MCF 10A (cell line): ENCODE results near the gene ZGPAT. TPM values are rescaled to one million over a fixed set of nuclear protein-coding genes. Genes with fewer than 3 reads are reported as not detected.

Source experiments
- BruUV-seq: library from RNA; stranded (reverse); fragments of 400-500 nt; replicated peaks from 2 replicates; lab custom pipeline; 2021; lab: Mats Ljungman, UMichigan
- CTCF ChIA-PET: fragments of 300-600 bp; sonication (Branson Sonifier 250); formaldehyde crosslinking; extraction: SDS; loops from one replicate; lab custom pipeline; 2021; ENCODE audit warnings: antibody characterized with exemption, inconsistent platforms; lab: Yijun Ruan, JAX
- POLR2A ChIA-PET: fragments of 300-600, 350-650 bp; sonication (Branson Sonifier 250); formaldehyde crosslinking; extraction: SDS; loops from one replicate; lab custom pipeline; 2020; ENCODE audit warnings: antibody characterized with exemption, inconsistent platforms; lab: Yijun Ruan, JAX
- DNase-seq: peaks from one replicate; pipeline ENCODE4 v3.0.0-alpha.2; 2018; ENCODE audit not compliant: unreplicated experiment
- H3K27ac Mint-ChIP-seq: one replicate; pipeline ENCODE4 v1.8.0; 2022; ENCODE audit warnings: mild to moderate bottlenecking, low read depth, mixed read lengths; ENCODE audit not compliant: unreplicated experiment
- H3K27me3 Mint-ChIP-seq: one replicate; pipeline ENCODE4 v1.8.0; 2022; ENCODE audit warnings: mixed read lengths; ENCODE audit not compliant: insufficient read depth, unreplicated experiment
- H3K36me3 Mint-ChIP-seq: one replicate; pipeline ENCODE4 v1.8.0; 2022; ENCODE audit warnings: mild to moderate bottlenecking, moderate library complexity, mixed read lengths; ENCODE audit not compliant: insufficient read depth, unreplicated experiment
- H3K4me1 Mint-ChIP-seq: one replicate; pipeline ENCODE4 v1.8.0; 2022; ENCODE audit warnings: mixed read lengths; ENCODE audit not compliant: insufficient read depth, unreplicated experiment
- H3K4me3 Mint-ChIP-seq: one replicate; pipeline ENCODE4 v1.8.0; 2022; ENCODE audit warnings: mild to moderate bottlenecking, moderate library complexity, mixed read lengths; ENCODE audit not compliant: unreplicated experiment
- H3K9me3 Mint-ChIP-seq: one replicate; pipeline ENCODE4 v1.8.0; 2022; ENCODE audit warnings: mixed read lengths; ENCODE audit not compliant: unreplicated experiment
- intact Hi-C: fragments of 100-400 bp; cut with micrococcal nuclease; formaldehyde crosslinking; loops from 2 replicates; pipeline ENCODE4 v1.14.1; 2022
- total RNA-seq: library from RNA; stranded (reverse); gene quantifications from 2 replicates; pipeline ENCODE4 v1.2.3, GENCODE V29; 2022
- TF ChIP-seq, protein P1 (sequence below): fragments of 200-600 bp; IDR thresholded peaks from one replicate; pipeline ENCODE4 v1.8.0; 2022; ENCODE audit warnings: antibody characterized with exemption, mild to moderate bottlenecking; ENCODE audit not compliant: unreplicated experiment

The ZGPAT gene
- total RNA-seq, 1 experiment from 2014 or later, result 19.5 TPM

- Mint-ChIP-seq H3K27me3 (no peaks in the 10 kb centered on the region), H3K4me1 (peaks cover 10% of the 10 kb centered on the region), H3K36me3 (peaks cover 53% of the 10 kb centered on the region), H3K4me3 (peak overlapping the region; percentile 86), H3K9me3 (no peaks in the 10 kb centered on the region), H3K27ac (peak overlapping the region; percentile 61)
- intact Hi-C loops, result loop anchor here (2.0 to 5.0 kb wide), 3 partner anchors 167 to 267 kb away; partner anchors contain the start of gene UCKL1
- TF ChIP-seq, protein P1, sequence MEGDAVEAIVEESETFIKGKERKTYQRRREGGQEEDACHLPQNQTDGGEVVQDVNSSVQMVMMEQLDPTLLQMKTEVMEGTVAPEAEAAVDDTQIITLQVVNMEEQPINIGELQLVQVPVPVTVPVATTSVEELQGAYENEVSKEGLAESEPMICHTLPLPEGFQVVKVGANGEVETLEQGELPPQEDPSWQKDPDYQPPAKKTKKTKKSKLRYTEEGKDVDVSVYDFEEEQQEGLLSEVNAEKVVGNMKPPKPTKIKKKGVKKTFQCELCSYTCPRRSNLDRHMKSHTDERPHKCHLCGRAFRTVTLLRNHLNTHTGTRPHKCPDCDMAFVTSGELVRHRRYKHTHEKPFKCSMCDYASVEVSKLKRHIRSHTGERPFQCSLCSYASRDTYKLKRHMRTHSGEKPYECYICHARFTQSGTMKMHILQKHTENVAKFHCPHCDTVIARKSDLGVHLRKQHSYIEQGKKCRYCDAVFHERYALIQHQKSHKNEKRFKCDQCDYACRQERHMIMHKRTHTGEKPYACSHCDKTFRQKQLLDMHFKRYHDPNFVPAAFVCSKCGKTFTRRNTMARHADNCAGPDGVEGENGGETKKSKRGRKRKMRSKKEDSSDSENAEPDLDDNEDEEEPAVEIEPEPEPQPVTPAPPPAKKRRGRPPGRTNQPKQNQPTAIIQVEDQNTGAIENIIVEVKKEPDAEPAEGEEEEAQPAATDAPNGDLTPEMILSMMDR, result no peak
- ChIA-PET POLR2A (interaction anchor here (0.6 to 4.2 kb wide), 8 partner anchors 8 to 251 kb away, joined by 3 to 79 read pairs (median 12); partner anchors contain the start of genes GMEB2, SLC2A4RG, TNFRSF6B and UCKL1), CTCF (interaction anchor here (0.9 to 2.5 kb wide), 3 partner anchors 7 to 268 kb away, joined by 3 to 7 read pairs (median 5); no protein-coding TSS in a partner anchor)
- BruUV-seq, result no TSS peak
- no peak for DNase-seq
Measured at GRCh38 chr20:63705232-63706026, 2.4 kb upstream of the ZGPAT start.

DNA sequence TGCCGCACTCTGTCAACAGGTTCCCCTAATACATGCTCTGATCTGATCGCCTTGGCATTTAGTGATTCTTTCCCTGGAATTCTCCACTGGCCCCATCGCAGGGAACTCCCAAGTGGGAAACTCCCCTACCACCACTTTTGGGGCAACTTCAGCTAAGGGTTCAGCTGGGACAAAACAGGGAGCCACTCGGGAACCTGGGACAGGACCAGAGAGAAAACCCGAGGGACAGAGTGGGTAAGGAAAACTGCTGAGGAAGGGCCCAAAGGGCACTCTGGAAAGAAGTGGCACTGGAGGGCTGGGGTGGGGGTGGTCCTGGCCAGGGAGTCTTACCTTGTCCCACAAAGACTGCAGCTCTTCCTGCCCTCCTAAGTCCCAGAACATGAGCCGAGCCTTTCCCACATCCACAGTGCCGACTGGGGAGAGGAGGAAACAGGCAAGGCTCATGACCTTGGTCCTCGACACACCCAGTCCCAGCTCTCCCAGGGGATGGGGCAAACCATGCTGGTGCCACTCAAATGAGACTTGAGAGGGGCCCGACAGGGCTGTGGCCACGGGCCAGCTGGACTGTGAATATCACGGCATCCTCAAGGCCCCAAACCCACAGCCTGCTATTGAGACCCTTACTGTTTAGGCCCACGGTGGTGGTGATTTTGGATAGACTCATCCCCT lies 1.7 kb upstream of the ZGPAT start:
- Mint-ChIP-seq H3K4me1 (peaks cover 10% of the 10 kb centered on the region), H3K9me3 (no peaks in the 10 kb centered on the region), H3K27ac (peak overlapping the region; percentile 61), H3K36me3 (peaks cover 57% of the 10 kb centered on the region), H3K4me3 (peak overlapping the region; percentile 86), H3K27me3 (no peaks in the 10 kb centered on the region)
- ChIA-PET CTCF (interaction anchor here (0.6 to 2.7 kb wide), 8 partner anchors 8 to 267 kb away, joined by 3 to 9 read pairs (median 4); partner anchors contain the start of genes TNFRSF6B and TPD52L2), POLR2A (interaction anchor here (0.6 to 4.2 kb wide), 11 partner anchors 9 to 250 kb away, joined by 3 to 79 read pairs (median 21); partner anchors contain the start of genes GMEB2, RTEL1, SLC2A4RG and TNFRSF6B)
- DNase-seq, result no peak
- TF ChIP-seq, protein P1, result no peak
- intact Hi-C loops, result loop anchor here (2.0 to 5.0 kb wide), 3 partner anchors 167 to 266 kb away; partner anchors contain the start of gene UCKL1
- BruUV-seq, result no TSS peak

- CTCF ChIA-PET, result interaction anchor here (0.6 to 2.7 kb wide), 10 partner anchors 9 to 266 kb away, joined by 3 to 9 read pairs (median 4); partner anchors contain the start of genes GMEB2, LIME1 and TPD52L2
- DNase-seq, result peak; percentile 58
- intact Hi-C loops, result loop anchor here (1.0 to 5.0 kb wide), 4 partner anchors 158 to 265 kb away; partner anchors contain the start of genes TPD52L2 and UCKL1
- Mint-ChIP-seq H3K4me1 (peaks cover 10% of the 10 kb centered on the region), H3K27ac (peak overlapping the region; percentile 61), H3K4me3 (peak overlapping the region; percentile 86), H3K27me3 (no peaks in the 10 kb centered on the region), H3K9me3 (peaks cover 1% of the 10 kb centered on the region), H3K36me3 (peaks cover 64% of the 10 kb centered on the region)
- TSS peak; percentile 44 for BruUV-seq
- POLR2A ChIA-PET, result interaction anchor here (0.6 to 4.2 kb wide), 34 partner anchors 10 to 355 kb away, joined by 3 to 79 read pairs (median 5); partner anchors contain the start of genes GMEB2, LIME1, PRPF6 and PTK6
- TF ChIP-seq, protein P1, result peak; percentile 45
Measured at GRCh38 chr20:63706852-63707557, 834 bp upstream of the ZGPAT start.
